ENCODE measurements around the gene UBAP1L.
"Not testable (repeated sequence)": the region's sequence is repeated elsewhere in the genome, so short reads cannot be mapped to it uniquely, and the experiment has no call there.

The UBAP1L gene

DNA sequence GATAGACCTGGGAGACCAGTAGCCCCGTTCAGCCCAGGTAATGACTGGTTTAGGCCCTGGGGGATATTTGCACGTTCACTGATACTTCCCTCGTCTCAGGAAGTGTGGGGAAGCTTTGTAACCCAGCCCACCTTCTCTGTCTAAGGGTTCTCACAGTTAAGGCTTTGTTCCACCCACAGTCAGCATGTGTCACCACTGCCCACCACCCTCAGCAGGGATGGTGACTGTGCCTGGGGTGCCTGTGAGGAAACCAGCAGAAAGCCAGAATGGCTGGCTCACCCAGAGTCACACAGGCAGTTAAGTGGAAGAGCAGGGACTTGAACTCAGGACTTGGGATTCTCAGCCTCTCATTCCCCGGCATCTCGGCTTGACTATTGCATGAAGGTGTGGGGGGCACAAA is 33.2 kb downstream of the UBAP1L start:
- TF ChIP-seq, protein P1, sequence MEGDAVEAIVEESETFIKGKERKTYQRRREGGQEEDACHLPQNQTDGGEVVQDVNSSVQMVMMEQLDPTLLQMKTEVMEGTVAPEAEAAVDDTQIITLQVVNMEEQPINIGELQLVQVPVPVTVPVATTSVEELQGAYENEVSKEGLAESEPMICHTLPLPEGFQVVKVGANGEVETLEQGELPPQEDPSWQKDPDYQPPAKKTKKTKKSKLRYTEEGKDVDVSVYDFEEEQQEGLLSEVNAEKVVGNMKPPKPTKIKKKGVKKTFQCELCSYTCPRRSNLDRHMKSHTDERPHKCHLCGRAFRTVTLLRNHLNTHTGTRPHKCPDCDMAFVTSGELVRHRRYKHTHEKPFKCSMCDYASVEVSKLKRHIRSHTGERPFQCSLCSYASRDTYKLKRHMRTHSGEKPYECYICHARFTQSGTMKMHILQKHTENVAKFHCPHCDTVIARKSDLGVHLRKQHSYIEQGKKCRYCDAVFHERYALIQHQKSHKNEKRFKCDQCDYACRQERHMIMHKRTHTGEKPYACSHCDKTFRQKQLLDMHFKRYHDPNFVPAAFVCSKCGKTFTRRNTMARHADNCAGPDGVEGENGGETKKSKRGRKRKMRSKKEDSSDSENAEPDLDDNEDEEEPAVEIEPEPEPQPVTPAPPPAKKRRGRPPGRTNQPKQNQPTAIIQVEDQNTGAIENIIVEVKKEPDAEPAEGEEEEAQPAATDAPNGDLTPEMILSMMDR (IDR thresholded peaks at IDR 0.05; ENCODE audit: low read depth, low read length): no peak
- no peak overlapping the region for H3K4me3 ChIP-seq (ENCODE audit: low read depth, low read length)

DNA sequence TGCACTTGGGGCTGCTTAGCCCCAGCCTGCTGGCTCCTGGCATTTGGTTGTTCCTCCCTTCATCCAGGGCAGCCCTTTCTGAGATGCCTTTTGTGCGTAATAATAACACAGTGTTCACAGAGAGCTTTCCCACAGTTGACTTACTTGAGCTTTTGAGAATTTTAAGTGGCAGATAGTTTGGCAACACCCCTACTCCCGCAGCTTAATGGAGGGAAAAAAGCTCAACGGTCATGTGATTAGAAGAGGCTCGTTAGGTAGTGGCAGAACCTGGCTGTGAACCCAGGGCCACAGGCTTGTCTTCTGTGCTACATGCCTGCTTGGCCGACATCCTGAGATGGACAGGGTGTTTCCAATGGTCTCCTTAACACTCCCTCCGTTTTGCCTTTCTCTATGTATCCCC is 33.7 kb downstream of the UBAP1L start:
- TF ChIP-seq, protein P1 (IDR thresholded peaks at IDR 0.05; ENCODE audit: low read depth, low read length): no peak
- H3K4me3 ChIP-seq (ENCODE audit: low read depth, low read length): no peak overlapping the region

DNA sequence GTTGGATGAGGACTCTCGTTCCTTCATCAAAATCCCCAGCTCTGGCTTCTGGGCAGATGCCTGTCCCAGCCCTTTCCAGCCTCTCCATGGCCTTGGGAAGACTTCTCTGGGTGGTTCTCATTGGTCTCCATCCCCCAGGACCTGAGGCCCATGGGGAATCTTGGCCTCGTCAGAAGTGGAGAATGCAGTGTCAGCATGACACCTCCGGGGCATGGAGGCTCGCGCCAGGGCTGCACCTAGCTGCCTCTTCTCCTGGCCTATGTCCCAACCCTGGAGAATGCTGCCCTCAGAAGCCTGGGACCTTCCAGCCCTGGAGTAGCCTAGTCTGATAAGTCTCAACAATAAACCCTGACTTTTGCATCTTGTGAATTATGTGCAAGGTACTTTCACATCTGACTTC is 35.4 kb downstream of the UBAP1L start:
- TF ChIP-seq, protein P1 (IDR thresholded peaks at IDR 0.05; ENCODE audit: low read depth, low read length): no peak
- H3K4me3 ChIP-seq (ENCODE audit: low read depth, low read length): no peak overlapping the region

- TF ChIP-seq, protein P1 (IDR thresholded peaks at IDR 0.05; ENCODE audit: low read depth, low read length): no peak
- H3K4me3 ChIP-seq (ENCODE audit: low read depth, low read length): no peak overlapping the region
These were observed 37.0 kb downstream of the UBAP1L start for GRCh38 chr15:65077981-65078352.

DNA sequence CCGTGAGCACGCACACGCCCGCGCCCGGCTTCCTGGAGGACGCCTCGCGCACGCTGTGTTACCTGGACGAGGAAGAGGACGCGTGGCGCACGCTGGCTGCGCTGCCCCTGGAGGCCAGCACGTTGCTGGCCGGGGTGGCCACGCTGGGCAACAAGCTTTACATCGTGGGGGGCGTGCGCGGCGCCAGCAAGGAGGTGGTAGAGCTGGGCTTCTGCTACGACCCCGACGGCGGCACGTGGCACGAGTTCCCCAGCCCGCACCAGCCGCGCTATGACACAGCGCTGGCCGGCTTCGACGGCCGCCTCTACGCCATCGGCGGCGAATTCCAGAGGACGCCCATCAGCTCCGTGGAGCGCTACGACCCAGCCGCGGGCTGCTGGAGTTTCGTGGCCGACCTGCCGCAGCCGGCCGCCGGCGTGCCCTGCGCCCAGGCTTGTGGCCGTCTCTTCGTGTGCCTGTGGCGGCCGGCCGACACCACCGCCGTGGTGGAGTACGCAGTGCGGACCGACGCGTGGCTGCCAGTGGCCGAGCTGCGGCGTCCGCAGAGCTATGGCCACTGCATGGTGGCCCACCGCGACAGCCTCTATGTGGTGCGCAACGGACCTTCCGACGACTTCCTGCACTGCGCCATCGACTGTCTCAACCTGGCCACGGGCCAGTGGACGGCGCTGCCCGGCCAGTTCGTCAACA is 37.6 kb downstream of the UBAP1L start:
- no peak overlapping the region for H3K4me3 ChIP-seq (ENCODE audit: low read depth, low read length)
- TF ChIP-seq, protein P1 (IDR thresholded peaks at IDR 0.05; ENCODE audit: low read depth, low read length): no peak

DNA sequence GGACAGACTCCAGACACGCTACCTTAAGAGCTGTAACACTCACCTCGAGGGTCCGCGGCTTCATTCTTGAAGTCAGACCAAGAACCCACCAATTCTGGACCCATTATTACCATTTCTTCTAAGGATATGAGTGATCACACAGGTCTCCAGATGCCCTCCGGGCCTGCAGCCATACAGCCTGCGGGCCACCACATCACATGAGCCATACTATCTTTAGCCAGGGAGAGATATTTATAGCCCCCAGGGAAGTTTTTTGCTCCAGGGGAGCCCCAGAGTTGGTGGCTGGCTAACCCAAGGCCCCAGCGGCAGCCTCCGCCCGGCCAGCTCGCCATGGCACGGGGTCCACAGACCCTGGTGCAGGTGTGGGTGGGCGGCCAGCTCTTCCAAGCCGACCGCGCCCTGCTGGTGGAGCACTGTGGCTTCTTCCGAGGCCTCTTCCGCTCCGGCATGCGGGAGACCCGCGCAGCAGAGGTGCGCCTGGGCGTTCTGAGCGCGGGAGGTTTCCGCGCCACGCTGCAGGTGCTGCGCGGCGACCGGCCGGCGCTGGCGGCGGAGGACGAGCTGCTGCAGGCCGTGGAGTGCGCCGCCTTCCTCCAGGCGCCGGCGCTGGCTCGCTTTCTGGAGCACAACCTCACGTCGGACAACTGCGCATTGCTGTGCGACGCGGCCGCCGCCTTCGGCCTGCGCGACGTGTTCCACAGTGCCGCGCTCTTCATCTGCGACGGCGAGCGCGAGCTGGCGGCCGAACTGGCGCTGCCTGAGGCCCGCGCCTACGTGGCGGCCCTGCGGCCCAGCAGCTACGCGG is 38.3 kb downstream of the UBAP1L start, which contains the start of gene KBTBD13:
Gene KBTBD13, plus strand, starts transcription at position 261 of the 805 bp plus-strand sequence. Its CDS starts 70 bp downstream, at position 331.
- H3K4me3 ChIP-seq (ENCODE audit: low read depth, low read length): no peak within 1 kb of the TSS
- TF ChIP-seq, protein P1 (IDR thresholded peaks at IDR 0.05; ENCODE audit: low read depth, low read length): no peak

DNA sequence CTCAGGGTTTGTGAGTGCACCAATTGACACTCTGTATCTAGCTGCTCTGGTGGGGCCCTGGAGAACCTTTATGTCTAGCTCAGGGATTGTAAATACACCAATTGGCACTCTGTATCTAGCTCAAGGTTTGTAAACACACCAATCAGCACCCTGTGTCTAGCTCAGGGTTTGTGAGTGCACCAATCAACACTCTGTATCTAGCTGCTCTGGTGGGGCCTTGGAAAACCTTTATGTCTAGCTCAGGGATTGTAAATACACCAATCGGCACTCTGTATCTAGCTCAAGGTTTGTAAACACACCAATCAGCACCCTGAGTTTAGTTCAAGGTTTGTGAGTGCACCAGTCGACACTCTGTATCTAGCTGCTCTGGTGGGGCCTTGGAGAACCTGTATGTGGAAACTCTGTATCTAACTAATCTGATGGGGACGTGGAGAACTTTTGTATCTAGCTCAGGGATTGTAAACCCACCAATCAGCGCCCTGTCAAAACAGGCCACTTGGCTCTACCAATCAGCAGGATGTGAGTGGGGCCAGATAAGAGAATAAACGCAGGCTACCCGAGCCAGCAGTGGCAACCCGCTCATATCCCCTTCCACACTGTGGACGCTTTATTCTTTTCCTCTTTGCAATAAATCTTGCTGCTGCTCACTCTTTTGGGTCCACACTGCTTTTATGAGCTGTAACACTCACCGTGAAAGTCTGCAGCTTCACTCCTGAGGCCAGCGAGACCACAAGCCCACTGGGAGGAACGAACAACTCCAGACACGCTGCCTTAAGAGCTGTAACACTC is 39.2 kb downstream of the UBAP1L start:
- not testable (repeated sequence) for H3K4me3 ChIP-seq (ENCODE audit: low read depth, low read length)

GRCh38 chr15:65074946-65075345 is 40.1 kb downstream of the UBAP1L start:
- not testable (repeated sequence) for H3K4me3 ChIP-seq (ENCODE audit: low read depth, low read length)

Data from WI38 (cell line).